HG03135 (cell line): ENCODE measurements around the gene LTA4H.

Experiments used
- ATAC-seq: cut with Tn5 transposase; IDR thresholded peaks from one replicate; pipeline ENCODE4 v1.9.1; 2021; ENCODE audit warnings: mild to moderate bottlenecking, moderate library complexity; ENCODE audit not compliant: unreplicated experiment

Gene LTA4H

DNA sequence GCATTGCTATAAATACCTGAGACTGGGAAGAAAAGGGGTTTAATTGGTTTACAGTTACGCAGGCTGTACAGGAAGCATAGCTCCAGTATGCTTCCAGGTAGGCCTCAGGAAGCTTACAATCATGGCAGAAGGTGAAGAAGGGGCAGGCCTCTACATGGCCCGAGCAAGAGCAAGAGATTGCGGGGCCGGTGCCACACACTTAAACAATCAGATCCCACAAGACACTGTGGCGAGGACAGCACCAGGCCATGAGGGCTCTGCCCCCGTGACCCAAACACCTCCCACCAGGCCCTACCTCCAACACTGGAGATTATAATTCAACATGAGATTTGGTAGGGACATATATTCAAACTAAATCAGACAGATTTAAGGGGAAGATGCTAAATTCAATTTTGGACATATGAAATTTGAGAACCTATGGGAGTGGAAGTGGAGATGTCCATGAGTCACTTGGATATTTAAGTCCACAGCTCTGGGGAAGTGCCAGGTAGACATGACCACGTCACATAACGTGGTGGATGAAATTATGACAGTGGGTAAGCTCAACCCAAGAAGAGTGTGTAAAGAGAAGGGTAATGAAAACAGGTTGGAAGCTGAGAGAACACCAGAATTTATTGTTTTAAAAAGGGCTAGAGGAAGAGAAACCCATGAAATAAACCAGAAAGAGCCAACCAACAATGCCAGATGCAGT, 1.5 kb upstream of the LTA4H start:
- no peak for ATAC-seq

GRCh38 chr12:96034621-96035282, 635 bp downstream of the LTA4H start:
- no peak for ATAC-seq

- no peak for ATAC-seq
These were observed 1.6 kb downstream of the LTA4H start for GRCh38 chr12:96033549-96034389.

DNA sequence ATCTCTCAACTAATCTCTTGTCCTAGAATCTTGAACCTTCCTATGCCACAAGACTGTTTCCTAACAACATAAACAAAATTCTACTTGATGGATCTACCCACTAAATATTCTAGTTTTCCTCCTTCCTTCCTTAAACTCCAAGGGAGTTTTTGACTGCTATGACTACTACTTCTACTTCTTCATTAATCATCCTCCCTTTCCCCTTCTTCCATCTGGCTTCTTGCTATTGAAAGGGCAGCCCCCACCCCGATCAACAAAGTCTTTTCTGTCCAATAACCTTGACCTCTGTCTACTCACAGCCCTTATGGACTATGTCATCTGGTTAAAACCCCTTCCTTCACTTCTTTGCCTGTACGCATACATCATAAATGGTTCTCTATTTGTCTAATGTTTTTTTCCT, 5.6 kb downstream of the LTA4H start:
- ATAC-seq = no peak

DNA sequence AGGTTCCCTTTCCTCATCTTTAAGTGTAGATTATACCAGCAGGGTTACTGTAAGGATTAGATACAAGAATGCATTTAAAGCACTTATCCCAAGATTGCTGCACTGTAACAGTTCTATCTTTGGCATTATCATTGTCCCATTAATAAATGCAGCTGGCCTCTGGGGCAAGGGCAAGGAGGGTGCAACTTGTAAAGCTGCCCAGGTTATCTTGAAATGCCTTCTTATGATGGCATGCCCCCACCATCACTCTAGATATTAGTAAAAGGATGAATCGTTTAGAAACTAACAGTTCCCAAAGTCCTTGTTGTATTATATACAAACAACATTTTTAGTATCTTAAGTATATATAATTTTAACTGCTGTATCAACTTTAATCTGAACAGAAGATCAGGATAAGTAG, 6.8 kb downstream of the LTA4H start:
- ATAC-seq = no peak

- ATAC-seq = no peak
These were observed 9.1 kb downstream of the LTA4H start for GRCh38 chr12:96026331-96026730.

DNA sequence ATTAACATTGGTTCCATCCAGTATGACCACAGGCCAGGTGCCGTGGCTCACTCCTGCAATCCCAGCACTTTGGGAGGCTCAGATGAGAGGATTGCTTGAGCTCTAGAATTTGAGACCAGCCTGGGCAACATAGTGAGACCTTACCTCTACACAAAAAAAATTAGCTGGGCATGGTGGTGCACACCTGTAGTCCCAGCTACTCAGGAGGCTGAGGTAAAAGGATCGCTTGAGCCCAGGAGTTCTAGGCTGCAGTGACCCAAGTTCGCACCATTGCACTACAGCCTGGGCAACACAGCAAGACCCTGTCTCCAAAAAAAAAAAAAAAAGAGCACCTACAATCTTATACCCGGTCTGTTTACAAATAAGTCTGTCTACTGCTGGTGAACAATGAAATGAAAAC, 9.9 kb downstream of the LTA4H start:
- ATAC-seq = no peak

DNA sequence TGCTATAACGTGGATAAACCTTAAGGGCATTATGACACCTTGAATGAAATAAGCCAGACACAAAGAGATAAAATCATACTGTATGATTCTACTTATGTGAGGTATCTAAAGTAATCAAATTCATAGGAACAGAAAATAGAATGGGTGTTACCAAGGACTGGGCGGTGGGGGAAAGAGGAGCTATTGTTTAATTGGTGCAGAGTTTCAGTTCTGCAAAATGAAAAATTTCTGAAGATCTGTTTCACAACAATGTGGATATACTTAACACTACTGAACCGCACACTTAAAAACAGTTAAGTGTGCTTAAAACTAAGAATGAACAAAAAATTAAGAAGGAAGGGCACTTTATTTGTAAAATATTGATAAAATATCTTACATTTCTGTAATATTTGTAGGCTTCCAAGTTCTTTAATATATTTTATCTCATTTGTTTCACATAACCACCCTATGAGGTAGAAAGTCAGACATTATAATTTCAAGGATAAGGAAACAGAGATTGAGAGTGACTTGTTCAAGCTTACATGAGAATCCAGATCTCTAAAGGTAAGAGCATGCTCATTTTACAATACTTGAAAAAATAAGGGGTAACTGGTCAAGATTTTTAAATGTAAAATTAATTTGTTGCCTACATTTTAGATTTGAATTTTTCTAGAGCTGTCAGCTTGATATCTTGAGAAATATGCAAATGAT, 14.9 kb downstream of the LTA4H start:
- ATAC-seq = peak; percentile 89

GRCh38 chr12:96015672-96016071, 19.7 kb downstream of the LTA4H start:
- ATAC-seq = no peak

DNA sequence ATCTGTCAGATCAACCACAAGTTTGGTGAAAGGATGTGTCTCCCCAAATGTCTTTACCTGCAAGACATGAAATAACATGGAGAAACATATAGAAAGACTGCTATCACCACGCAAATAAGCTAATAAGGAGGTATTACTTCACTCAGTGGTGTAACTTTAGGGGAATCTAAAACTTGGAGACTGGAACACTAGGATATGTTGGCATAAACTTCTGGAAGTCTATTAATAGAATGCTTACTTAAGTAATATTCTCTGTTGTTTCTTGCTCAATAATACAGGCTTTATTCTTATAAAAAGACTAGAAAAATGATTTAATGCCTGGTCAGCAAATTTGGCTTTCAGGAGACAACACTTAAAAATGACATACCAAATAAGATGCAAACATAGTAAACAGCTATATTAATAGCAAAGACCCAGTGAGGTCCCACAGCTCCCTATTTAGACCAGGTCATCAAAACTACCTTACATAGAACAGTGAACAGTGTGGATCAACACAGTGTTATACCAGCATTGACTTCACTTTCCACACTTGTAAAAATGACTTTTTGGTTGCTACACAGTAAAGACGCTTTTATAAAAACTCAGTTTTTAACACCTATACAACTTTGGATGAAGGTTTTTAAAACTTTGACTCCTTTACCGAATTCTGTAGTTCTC, 20.3 kb downstream of the LTA4H start:
- ATAC-seq = no peak

DNA sequence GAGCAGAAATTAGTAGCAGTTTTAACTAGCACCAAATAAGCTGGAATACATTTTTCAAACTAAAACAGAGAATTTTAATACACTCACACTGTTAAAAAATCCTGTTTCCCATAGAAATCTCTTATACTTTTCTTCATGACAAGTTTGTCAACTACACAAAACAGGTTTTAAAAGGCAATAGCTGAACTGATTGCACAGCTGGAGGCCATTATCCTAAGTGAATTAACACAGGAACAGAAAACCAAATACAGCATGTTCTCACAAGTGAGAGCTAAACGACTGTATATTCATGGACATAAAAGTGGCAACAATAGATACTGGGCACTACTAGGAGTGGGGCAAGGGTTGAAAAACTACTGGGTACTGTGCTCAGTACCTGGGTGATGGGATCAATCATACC, 27.7 kb downstream of the LTA4H start:
- no peak for ATAC-seq

- no peak for ATAC-seq
These were observed 28.7 kb downstream of the LTA4H start for GRCh38 chr12:96006727-96007126.

- ATAC-seq = no peak
These were observed 34.5 kb downstream of the LTA4H start for GRCh38 chr12:96000858-96001257.

DNA sequence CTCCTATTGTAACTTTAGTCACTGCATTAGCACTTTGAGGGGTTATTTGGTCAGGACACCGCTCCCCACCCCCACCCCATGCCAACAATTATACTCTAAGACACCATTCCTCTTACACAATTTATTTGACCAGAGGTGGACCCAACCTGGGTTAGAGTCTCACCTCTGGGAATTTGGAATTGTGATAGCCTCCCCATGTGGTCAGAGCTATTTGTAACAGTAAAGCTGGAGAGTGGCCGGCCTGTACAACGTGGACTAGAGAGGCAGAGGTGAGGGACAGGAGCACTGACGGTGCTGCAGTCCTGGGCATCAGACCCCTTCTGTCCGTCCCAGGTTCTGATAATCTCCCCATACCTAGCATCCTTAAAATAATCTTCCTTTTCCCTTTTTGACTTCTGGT, 35.9 kb downstream of the LTA4H start:
- no peak for ATAC-seq

GRCh38 chr12:95998611-95999286, 36.6 kb downstream of the LTA4H start:
- peak; percentile 94 for ATAC-seq

GRCh38 chr12:95997911-95998510, 37.4 kb downstream of the LTA4H start:
- ATAC-seq = no peak

DNA sequence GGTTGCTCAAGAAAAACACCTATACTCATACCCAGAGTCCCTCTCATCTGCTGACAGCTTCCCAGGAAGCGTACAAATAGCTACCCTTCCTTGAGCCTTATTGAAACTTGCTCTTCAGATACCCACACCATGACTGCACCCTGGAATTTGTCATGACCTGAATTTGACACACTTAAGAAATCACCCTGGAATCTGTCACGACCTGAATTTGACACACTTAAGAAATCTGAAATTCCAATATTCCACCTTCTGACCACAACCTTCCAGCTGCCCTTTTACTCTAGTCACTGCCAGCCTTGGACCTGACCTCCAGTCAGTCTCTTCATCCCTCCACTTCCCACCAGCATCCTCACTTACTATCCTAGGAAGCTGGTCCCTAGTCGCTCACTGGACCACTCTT, 38.1 kb downstream of the LTA4H start:
- no peak for ATAC-seq

- ATAC-seq = no peak
These were observed 39.2 kb downstream of the LTA4H start, which contains the start of gene HAL for GRCh38 chr12:95996034-95996658. TSS of gene HAL (minus strand) at chr12:95996344. CDS start at chr12:95995910, 434 bp downstream.
